ENCODE data around the gene SIRPB2. TPM values are rescaled to one million over a fixed set of nuclear protein-coding genes. Genes with fewer than 3 reads are reported as not detected.

Gene SIRPB2
- total and polyA plus RNA-seq, 2 of the 8 experiments (the other 6 are each of a cell fraction or from before 2014, with no cell fraction given) = 0.28 TPM; not detected in 1

DNA sequence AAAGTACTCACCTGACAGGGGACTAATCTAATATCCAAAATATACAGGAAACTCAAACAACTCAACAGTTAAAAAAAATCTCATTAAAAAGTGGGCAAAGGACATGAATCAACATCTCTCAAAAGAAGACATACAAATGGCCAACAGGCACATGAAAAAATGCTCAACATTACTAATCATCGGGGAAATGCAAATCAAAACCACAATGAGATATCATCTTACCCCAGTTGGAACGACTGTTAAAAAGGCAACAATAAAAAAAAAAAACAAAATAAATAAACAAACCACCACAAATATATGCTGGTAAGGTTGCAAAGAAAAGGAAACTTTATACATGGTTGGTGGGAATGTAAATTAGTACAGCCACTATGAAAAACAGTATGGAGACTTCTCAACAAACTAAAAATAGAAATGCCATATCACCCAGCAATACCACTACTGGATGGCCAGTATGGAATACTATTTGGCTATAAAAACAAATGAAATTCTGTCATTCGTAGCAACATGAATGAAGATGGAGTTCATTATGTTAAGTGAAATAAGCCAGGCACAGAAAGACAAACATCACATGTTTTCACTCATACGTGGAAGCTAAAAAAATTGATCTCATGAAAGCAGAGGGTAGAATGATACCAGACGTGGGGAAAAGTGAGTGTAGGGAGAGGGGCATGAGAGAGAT is 6.6 kb downstream of the SIRPB2 start:
- H3K4me3 ChIP-seq (ENCODE audit: extremely low read depth in 1 of 4, insufficient read depth in 2 of 4, low read depth in 3 of 4, low read length in 4 of 4) = no peak overlapping the region
- no peak overlapping the region for H4K91ac ChIP-seq (replicated peaks; ENCODE audit: insufficient read length, low read length)
- H4K8ac ChIP-seq (ENCODE audit: extremely low read depth, insufficient read depth, low read length) = no peak overlapping the region
- H2BK20ac ChIP-seq (ENCODE audit: low read length) = no peak overlapping the region
- no peaks in the 10 kb centered on the region for H3K23me2 ChIP-seq (ENCODE audit: low read depth, low read length)
- H3K27ac ChIP-seq (ENCODE audit: low read depth, low read length) = no peak overlapping the region
- no peak for FAIRE-seq
- H3K18ac ChIP-seq (ENCODE audit: extremely low read depth, low read length) = no peak overlapping the region
- no peak overlapping the region for H3K14ac ChIP-seq (ENCODE audit: insufficient read length)
- H3K4ac ChIP-seq (replicated peaks; ENCODE audit: insufficient read length, low read depth, low read length) = no peak overlapping the region
- ChIA-PET POLR2A (ENCODE audit: partially characterized antibody) (no interaction called here), CTCF (ENCODE audit: partially characterized antibody) (no interaction called here)
- H3K27me3 ChIP-seq (replicated peaks in 1 of 4; ENCODE audit: control insufficient read depth in 3 of 4, extremely low read depth in 1 of 4, insufficient read depth in 3 of 4, low read length in 3 of 4) = no peaks in the 10 kb centered on the region
- 89% methylated on average over 5 of the region's 5 CpGs; no CpG with 5 or more reads in 1 of the 2 experiments for WGBS, 2 experiments (ENCODE audit: extremely low coverage in 1 of 2, insufficient coverage in 1 of 2, insufficient read length in 1 of 2, insufficient replicate concordance in 2 of 2, low coverage in 1 of 2, low lambda C conversion rate in 2 of 2, missing lambda C conversion rate in 1 of 2)
- H3K23ac ChIP-seq (ENCODE audit: insufficient read length) = no peak overlapping the region
- no peaks in the 10 kb centered on the region for H3K79me2 ChIP-seq (ENCODE audit: control insufficient read depth in 1 of 2, insufficient read depth in 2 of 2, low read length in 2 of 2)
- no peaks in the 10 kb centered on the region for H3K4me1 ChIP-seq (replicated peaks in 1 of 4; ENCODE audit: control insufficient read depth in 3 of 4, insufficient read depth in 4 of 4, low read length in 3 of 4)
- H2AFZ ChIP-seq (ENCODE audit: low read length) = 0 out of 2 replicates have a peak overlapping the region, but pooled peaks have one; percentile 31
- H4K20me1 ChIP-seq (replicated peaks in 1 of 2; ENCODE audit: control insufficient read depth in 1 of 2, insufficient read depth in 2 of 2, low read length in 2 of 2) = no peaks in the 10 kb centered on the region
- no peak overlapping the region for H3K4me2 ChIP-seq (ENCODE audit: insufficient read depth in 1 of 2, low read depth in 2 of 2, low read length in 2 of 2)
- H2BK15ac ChIP-seq (ENCODE audit: low read length) = no peak overlapping the region
- H3K9me3 ChIP-seq (ENCODE audit: insufficient read depth in 2 of 2, low read depth in 1 of 2, low read length in 1 of 2) = no peaks in the 10 kb centered on the region
- no peak for TF ChIP-seq GABPA (IDR thresholded peaks at IDR 0.05; ENCODE audit: borderline replicate concordance, insufficient read depth, low read length)
- H4K5ac ChIP-seq (ENCODE audit: insufficient read length, low read depth, low read length) = no peak overlapping the region
- no peak overlapping the region for H3K56ac ChIP-seq (replicated peaks; ENCODE audit: insufficient read length, low read depth, low read length)
- no peak for DNase-seq (ENCODE audit: low read depth in 1 of 2, low spot score in 2 of 2)
- H2AK5ac ChIP-seq (ENCODE audit: low read depth, low read length) = no peak overlapping the region
- H3K36me3 ChIP-seq (ENCODE audit: control insufficient read depth in 2 of 4, insufficient read depth in 4 of 4, low read length in 3 of 4) = no peaks in the 10 kb centered on the region
- no peaks in the 10 kb centered on the region for H3K79me1 ChIP-seq (ENCODE audit: low read depth, low read length)
- H2BK120ac ChIP-seq (replicated peaks; ENCODE audit: low read depth, low read length) = no peak overlapping the region
- H2BK12ac ChIP-seq (ENCODE audit: low read depth, low read length) = no peak overlapping the region
- H2BK5ac ChIP-seq (ENCODE audit: low read depth, low read length) = no peak overlapping the region
- no peak overlapping the region for H3K9ac ChIP-seq (replicated peaks in 1 of 4; ENCODE audit: extremely low read depth in 1 of 4, low read depth in 3 of 4, low read length in 3 of 4)

Data from H1 (cell line).